Hepatocyte (in vitro differentiated cells): ENCODE results near the gene TRIM37. TPM values are rescaled to one million over a fixed set of nuclear protein-coding genes. Genes with fewer than 3 reads are reported as not detected.

Source experiments
- DNase-seq: peaks from one replicate; pipeline ENCODE4 v3.0.0-alpha.2; 2016; ENCODE audit warnings: low spot score
- H2AFZ ChIP-seq: fragments of 200-600 bp; sonication (generic); 2 replicates; pipeline ENCODE4 v1.6.0; 2016; ENCODE audit warnings: antibody characterized with exemption, mild to moderate bottlenecking
- H3K27ac ChIP-seq: fragments of 200-600 bp; sonication (generic); 2 replicates; pipeline ENCODE4 v1.5.1; 2016; ENCODE audit warnings: mild to moderate bottlenecking
- H3K27me3 ChIP-seq: fragments of 200-600 bp; sonication (generic); 2 replicates; pipeline ENCODE4 v1.6.1; 2016
- H3K36me3 ChIP-seq: fragments of 200-600 bp; sonication (generic); replicated peaks from 2 replicates; pipeline ENCODE4 v1.5.1; 2016; ENCODE audit warnings: low read depth; ENCODE audit not compliant: insufficient read depth
- H3K4me1 ChIP-seq: fragments of 200-600 bp; sonication (generic); 2 replicates; pipeline ENCODE4 v1.5.1; 2016; ENCODE audit warnings: mild to moderate bottlenecking, moderate library complexity; ENCODE audit not compliant: insufficient read depth
- H3K4me2 ChIP-seq: fragments of 200-600 bp; sonication (generic); 2 replicates; pipeline ENCODE4 v1.6.0; 2016
- H3K4me3 ChIP-seq: fragments of 200-600 bp; sonication (generic); 2 replicates; pipeline ENCODE4 v1.5.1; 2016; ENCODE audit warnings: mild to moderate bottlenecking
- H3K79me2 ChIP-seq: fragments of 200-600 bp; sonication (generic); 2 replicates; pipeline ENCODE4 v1.6.0; 2017; ENCODE audit warnings: mild to moderate bottlenecking
- H3K9me2 ChIP-seq: fragments of 200-600 bp; sonication (generic); replicated peaks from 2 replicates; pipeline ENCODE4 v1.6.0; 2017; ENCODE audit warnings: mild to moderate bottlenecking; ENCODE audit not compliant: insufficient read depth
- H3K9me3 ChIP-seq: fragments of 200-600 bp; sonication (generic); 2 replicates; pipeline ENCODE4 v1.5.1; 2016; ENCODE audit warnings: low read depth, mild to moderate bottlenecking
- H4K20me1 ChIP-seq: fragments of 200-600 bp; sonication (generic); 2 replicates; pipeline ENCODE4 v1.6.0; 2016; ENCODE audit warnings: mild to moderate bottlenecking; ENCODE audit not compliant: insufficient read depth, poor library complexity, severe bottlenecking
- EZH2 ChIP-seq: fragments of 200-600 bp; sonication (generic); IDR thresholded peaks from 2 replicates; pipeline ENCODE4 v1.6.1; 2016; ENCODE audit warnings: antibody characterized with exemption, mild to moderate bottlenecking, borderline replicate concordance
- EZH2phosphoT487 ChIP-seq: fragments of 200-600 bp; sonication (generic); IDR thresholded peaks from one replicate; pipeline ENCODE4 v1.6.1; 2018; ENCODE audit warnings: antibody characterized with exemption, mild to moderate bottlenecking, low read depth, moderate library complexity; ENCODE audit not compliant: unreplicated experiment, severe bottlenecking
- WGBS: methylation state at CpG from one replicate; pipeline ENCODE4 v1.1.6; 2016; ENCODE audit warnings: low lambda C conversion rate; ENCODE audit errors: missing lambda C conversion rate; 5-methylcytosine and 5-hydroxymethylcytosine counted together
- polyA plus RNA-seq: library from polyadenylated mRNA; unstranded; fragments of >200 nt; fragmentation: Nextera tagmentation; extraction: Ambion mirVana; gene quantifications from 2 replicates; pipeline ENCODE4 v1.2.1, GENCODE V29; 2016
- total RNA-seq: library from RNA; depleted of rRNA; stranded (reverse); fragments of >200 nt; gene quantifications from 2 replicates; pipeline ENCODE4 v1.2.3, GENCODE V29; 2014
- TF ChIP-seq, protein P1 (sequence below): fragments of 200-600 bp; sonication (generic); IDR thresholded peaks from 2 replicates; pipeline ENCODE4 v1.5.1; 2016; ENCODE audit warnings: antibody characterized with exemption, mild to moderate bottlenecking; ENCODE audit not compliant: poor library complexity

TRIM37 gene
- total and polyA plus RNA-seq, 2 experiments from 2014 or later, result 9.7 to 20.3 TPM

GRCh38 chr17:59038734-59039133 is 67.9 kb downstream of the TRIM37 start:
- Histone ChIP-seq H3K79me2 (no peaks in the 10 kb centered on the region), H3K27ac (no peak overlapping the region), H3K4me3 (no peak overlapping the region), H4K20me1 (no peaks in the 10 kb centered on the region), H2AFZ (no peak overlapping the region), H3K4me1 (no peaks in the 10 kb centered on the region), H3K9me3 (no peaks in the 10 kb centered on the region), H3K36me3 (no peaks in the 10 kb centered on the region), H3K4me2 (no peak overlapping the region), H3K9me2 (no peaks in the 10 kb centered on the region), H3K27me3 (no peaks in the 10 kb centered on the region)
- TF ChIP-seq, protein P1, sequence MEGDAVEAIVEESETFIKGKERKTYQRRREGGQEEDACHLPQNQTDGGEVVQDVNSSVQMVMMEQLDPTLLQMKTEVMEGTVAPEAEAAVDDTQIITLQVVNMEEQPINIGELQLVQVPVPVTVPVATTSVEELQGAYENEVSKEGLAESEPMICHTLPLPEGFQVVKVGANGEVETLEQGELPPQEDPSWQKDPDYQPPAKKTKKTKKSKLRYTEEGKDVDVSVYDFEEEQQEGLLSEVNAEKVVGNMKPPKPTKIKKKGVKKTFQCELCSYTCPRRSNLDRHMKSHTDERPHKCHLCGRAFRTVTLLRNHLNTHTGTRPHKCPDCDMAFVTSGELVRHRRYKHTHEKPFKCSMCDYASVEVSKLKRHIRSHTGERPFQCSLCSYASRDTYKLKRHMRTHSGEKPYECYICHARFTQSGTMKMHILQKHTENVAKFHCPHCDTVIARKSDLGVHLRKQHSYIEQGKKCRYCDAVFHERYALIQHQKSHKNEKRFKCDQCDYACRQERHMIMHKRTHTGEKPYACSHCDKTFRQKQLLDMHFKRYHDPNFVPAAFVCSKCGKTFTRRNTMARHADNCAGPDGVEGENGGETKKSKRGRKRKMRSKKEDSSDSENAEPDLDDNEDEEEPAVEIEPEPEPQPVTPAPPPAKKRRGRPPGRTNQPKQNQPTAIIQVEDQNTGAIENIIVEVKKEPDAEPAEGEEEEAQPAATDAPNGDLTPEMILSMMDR, result no peak
- TF ChIP-seq EZH2 (no peak), EZH2phosphoT487 (no peak)
- WGBS, result 56% methylated on average over 5 of the region's 5 CpGs
- peak; percentile 33 for DNase-seq

DNA sequence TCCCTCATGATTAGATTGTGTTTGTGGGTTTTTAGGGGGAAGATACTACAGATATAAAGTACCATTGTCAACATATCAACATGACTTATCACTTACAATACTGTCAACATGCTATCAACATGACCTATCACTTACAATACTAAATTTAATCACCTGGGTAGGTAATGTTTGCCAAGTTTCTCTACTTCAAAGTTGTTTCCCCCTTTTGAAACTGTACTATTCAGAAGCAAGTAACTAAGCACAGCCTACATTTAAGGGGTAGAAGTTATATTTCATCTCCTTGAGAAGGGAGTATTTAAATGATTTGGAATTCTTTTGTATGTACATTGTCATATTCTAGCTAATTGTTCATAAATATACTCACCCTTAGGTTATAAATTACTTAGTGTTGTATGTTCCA is 68.7 kb downstream of the TRIM37 start:
- Histone ChIP-seq H3K79me2 (no peaks in the 10 kb centered on the region), H2AFZ (no peak overlapping the region), H3K4me2 (no peak overlapping the region), H3K4me1 (no peaks in the 10 kb centered on the region), H3K36me3 (no peaks in the 10 kb centered on the region), H3K4me3 (no peak overlapping the region), H3K9me3 (no peaks in the 10 kb centered on the region), H3K9me2 (no peaks in the 10 kb centered on the region), H3K27ac (no peak overlapping the region), H3K27me3 (no peaks in the 10 kb centered on the region), H4K20me1 (no peaks in the 10 kb centered on the region)
- DNase-seq, result no peak
- TF ChIP-seq, protein P1, result no peak
- TF ChIP-seq EZH2 (no peak), EZH2phosphoT487 (no peak)

DNA sequence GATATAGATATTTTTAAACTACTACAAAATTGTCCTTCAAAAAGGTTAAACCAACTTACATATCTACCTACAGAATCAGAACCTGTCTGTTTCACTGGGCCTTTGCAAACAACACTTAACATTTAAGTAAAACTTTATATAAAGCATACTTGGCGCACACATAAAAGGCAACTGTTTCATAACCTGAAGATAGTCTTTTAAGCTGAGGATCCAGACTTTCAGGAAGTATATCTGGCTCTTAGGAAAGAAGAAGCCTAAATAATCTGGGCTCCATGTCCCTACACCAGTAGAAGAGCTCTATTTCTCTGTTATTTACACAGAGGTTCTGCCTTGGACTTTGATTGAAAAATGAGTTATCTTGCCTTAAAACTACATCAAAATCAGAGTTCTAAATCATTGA is 75.9 kb downstream of the TRIM37 start:
- Histone ChIP-seq H3K79me2 (no peaks in the 10 kb centered on the region), H3K9me2 (no peaks in the 10 kb centered on the region), H3K36me3 (no peaks in the 10 kb centered on the region), H3K4me2 (no peak overlapping the region), H3K4me3 (no peak overlapping the region), H2AFZ (no peak overlapping the region), H3K27me3 (no peaks in the 10 kb centered on the region), H3K27ac (no peak overlapping the region), H4K20me1 (no peaks in the 10 kb centered on the region), H3K9me3 (no peaks in the 10 kb centered on the region), H3K4me1 (no peaks in the 10 kb centered on the region)
- TF ChIP-seq, protein P1, result no peak
- TF ChIP-seq EZH2phosphoT487, result no peak
- TF ChIP-seq EZH2, result no peak
- DNase-seq, result no peak
- 93% methylated on average over 1 of the region's 1 CpG for WGBS

DNA sequence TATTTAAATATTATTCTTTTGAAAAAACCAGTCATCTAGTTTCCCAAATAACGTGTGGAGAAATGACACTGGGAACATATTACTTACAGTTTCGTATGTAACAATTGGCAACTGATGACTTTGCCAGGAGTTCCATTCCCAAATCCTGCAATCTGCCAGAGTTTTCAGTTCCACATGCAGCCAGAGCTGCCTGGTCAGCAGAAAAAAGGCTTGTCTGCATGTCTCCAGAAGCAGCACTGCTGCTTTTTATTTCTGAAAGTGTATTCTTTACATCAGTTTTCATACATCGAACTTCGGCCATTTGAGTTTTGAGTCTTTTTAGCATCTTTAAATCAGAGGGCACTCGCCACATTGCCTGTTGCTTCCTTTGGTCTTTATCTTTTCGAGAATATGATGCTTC is 78.4 kb downstream of the TRIM37 start:
- Histone ChIP-seq H3K4me1 (no peaks in the 10 kb centered on the region), H2AFZ (no peak overlapping the region), H3K4me2 (no peak overlapping the region), H3K27ac (no peak overlapping the region), H4K20me1 (no peaks in the 10 kb centered on the region), H3K36me3 (no peaks in the 10 kb centered on the region), H3K27me3 (no peaks in the 10 kb centered on the region), H3K9me2 (no peaks in the 10 kb centered on the region), H3K79me2 (no peaks in the 10 kb centered on the region), H3K9me3 (no peaks in the 10 kb centered on the region), H3K4me3 (no peak overlapping the region)
- DNase-seq, result no peak
- TF ChIP-seq EZH2, result no peak
- TF ChIP-seq, protein P1, result no peak
- no peak for TF ChIP-seq EZH2phosphoT487
- WGBS, result 94% methylated on average over 6 of the region's 6 CpGs
